GM19351 (cell line): ENCODE measurements around the gene SAFB2.

ENCODE experiments used
- ATAC-seq: cut with Tn5 transposase; IDR thresholded peaks from one replicate; pipeline ENCODE4 v1.9.1; 2021; ENCODE audit warnings: mild to moderate bottlenecking, moderate library complexity; ENCODE audit not compliant: unreplicated experiment

The SAFB2 gene

GRCh38 chr19:5622465-5623396 is at the start of gene SAFB2, which contains the start of gene SAFB:
TSS of gene SAFB2 (minus strand) at chr19:5622776. CDS start at chr19:5622715, 61 bp downstream.
TSS of gene SAFB (plus strand) at chr19:5623083. CDS start at chr19:5623206, 123 bp downstream.
- ATAC-seq: peak; percentile 84

- ATAC-seq: no peak
These were observed 49.0 kb upstream of the SAFB2 start for GRCh38 chr19:5671600-5671999.

DNA sequence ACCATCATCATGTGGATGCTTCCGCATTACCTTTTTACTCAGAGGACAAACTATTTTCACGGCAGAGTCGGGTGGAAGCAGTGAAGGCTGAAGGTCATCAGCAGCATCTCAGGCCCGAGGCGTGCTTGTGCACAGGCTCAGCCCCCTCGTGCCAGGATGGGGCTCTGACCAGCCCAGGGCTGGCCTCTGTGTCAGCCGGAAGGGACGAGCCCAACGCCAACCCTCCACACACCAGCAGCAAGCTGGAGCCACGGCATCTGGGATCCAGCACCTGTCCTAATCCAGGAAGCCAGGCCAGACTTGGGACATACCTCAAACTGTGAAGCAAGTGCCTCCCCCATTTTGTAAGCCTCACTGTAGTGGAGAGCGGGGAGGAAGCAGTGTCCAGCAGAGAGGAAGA is 46.6 kb upstream of the SAFB2 start:
- no peak for ATAC-seq

GRCh38 chr19:5667751-5668271 is 45.2 kb upstream of the SAFB2 start:
- ATAC-seq: no peak

DNA sequence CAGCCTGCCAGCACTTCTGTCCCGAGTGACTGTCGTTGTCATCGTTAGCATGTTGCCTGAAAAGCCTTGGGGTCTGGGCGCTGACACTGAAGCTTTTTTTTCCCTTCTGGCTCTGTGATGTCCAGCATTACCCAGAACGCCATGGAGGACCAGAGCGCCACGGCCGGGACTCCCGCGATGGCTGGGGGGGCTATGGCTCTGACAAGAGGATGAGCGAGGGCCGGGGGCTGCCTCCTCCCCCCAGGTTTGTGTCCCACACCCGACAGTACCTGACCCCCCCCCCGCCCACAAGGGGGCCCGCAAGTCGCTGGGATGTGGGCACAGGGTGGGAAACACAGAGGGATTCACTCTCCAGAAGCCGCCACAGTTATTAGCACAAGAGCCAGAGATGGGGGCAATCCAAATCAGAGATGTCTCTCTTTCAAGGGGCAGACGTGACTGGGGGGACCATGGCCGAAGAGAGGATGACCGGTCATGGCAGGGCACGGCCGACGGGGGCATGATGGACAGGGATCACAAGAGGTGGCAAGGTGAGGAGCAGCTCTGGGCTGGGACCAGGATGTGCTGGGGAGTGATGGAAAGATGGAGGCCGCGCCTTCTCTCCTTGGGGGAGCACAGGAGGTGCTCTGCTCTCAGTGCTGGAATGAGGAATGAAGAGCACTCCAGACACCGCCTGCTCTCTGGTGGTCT is 44.5 kb upstream of the SAFB2 start:
- no peak for ATAC-seq

DNA sequence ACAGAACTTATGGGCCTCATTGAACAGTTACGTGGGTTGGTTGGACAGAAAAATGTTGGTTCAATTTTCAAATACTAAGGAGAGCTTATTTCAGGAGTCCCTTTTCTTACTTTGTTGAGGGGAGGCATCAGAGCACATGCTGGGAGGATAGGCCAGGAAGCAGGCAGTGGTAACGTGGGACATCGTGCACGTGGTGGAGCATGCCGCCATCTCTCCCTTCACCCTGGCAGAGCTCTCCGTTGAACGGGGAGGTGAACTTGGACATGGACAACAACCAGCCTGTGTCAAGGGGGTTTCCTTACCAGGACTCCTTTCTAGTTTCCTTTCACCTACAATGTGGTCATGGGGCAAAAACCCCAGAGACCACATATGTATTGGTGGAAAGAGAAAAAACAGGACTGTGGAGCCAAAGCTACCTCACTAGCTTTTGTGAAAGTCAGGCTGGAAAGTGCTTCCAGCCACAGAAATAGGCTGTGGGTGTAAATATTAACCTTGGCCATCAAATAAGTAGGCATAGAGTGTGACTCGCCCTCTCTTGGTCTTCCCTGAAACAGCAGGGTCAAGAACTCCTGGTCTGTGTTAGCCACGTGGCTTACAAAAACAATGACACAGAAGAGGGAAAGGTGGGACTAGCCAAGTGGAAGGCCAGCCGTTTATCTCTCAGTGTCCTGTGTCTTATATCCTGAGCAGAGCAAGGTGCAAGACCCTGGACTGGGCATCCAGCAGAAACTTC is 43.4 kb upstream of the SAFB2 start:
- ATAC-seq: no peak

GRCh38 chr19:5664515-5664914 is 41.9 kb upstream of the SAFB2 start:
- no peak for ATAC-seq

DNA sequence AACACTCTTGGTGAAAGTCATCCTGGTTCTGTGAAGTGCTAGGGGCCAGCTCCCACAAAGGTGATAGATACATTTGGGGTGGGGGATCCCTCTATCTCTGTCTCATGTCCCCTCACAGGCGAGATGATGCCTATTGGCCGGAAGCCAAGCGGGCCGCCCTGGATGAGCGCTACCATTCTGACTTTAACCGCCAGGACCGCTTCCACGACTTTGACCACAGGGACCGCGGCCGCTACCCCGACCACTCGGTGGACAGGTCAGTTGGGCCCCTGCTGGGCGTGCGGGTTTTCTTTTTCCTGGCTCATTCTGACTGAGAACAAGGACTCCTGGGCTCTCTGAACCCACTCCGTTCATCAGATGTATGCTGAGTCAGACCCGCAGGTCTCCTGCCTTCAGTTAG is 41.3 kb upstream of the SAFB2 start:
- ATAC-seq: no peak

- no peak for ATAC-seq
These were observed 38.9 kb upstream of the SAFB2 start for GRCh38 chr19:5661483-5661882.

DNA sequence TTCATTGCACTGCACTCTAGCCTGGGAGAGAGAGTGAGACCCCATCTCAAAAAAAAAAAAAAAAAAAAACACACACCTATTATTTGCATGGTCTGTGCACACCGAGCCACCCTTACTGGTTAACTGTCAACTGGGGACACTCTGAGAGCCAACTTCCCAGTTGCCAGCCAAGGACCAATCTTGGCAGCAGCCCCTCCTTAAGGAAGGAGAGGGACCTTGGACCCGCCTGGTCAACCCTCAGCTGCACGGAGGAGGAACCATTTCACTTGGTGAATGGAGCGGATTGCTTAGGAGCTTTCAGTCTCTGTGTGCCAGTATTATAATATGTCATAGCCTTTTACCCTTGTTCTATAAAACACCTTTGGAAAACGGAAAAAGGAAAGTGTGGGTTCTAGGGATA is 32.8 kb upstream of the SAFB2 start:
- ATAC-seq: no peak

- no peak for ATAC-seq
These were observed 32.4 kb upstream of the SAFB2 start for GRCh38 chr19:5654931-5655330.

DNA sequence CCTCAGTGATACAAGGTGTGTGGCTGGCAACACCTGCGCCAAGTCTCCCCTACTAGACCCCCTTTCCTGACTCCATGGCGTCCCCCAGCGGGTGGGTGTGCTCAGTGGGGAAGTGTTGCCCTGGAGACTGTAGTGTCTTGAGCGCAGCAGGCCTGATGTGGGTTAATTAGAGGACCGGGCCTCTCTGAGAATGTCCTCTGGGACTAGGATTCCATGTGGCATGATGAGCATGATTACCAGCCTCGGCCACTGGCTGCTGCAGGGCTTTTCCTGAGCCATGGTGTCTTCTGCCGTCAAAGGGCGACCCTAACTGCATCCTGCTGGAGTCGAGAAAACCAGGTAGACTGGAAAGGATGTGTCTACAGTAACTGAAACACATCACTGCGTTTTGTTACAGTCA is 29.7 kb upstream of the SAFB2 start:
- ATAC-seq: no peak

GRCh38 chr19:5651361-5651760 is 28.8 kb upstream of the SAFB2 start:
- ATAC-seq: no peak

DNA sequence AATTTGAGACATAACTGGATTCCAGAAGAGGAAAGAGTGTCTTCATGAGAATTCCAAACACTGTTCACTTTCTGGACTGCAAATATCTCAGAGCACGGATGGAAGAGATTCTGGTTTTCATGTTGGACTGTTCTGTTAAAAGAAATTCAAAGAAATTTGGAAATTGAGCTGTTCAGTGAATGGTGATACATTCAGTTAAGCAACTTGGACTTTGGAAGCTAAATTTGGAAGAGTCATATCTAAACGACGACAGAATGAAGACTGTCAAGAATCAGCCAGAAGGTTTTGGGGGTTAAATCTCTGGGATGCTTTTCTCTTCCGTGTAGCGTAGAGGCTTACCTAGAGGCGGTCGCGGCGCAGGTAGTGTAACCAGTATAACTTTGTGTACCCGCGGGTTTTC is 25.9 kb upstream of the SAFB2 start:
- no peak for ATAC-seq

DNA sequence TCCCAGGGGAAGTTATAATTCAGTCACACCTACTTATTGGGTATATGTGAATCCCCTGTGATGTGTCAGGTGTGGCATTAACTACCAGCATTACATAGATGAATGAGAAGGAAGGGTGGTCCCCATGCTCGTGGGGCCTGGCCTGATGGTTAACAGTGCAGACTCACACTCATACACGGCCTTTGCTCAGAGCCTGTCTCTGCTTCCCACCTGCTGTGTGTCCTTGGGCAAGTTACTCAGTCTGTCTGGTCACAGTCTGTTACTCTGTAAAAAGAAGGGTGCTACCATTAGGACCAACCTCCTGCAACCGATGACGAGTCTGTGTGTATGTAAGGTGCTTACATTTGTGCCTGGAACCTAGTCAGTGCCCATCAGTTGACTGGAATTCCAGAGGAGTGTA is 24.1 kb upstream of the SAFB2 start:
- no peak for ATAC-seq

GRCh38 chr19:5645409-5645808 is 22.8 kb upstream of the SAFB2 start:
- no peak for ATAC-seq

- ATAC-seq: no peak
These were observed 21.5 kb upstream of the SAFB2 start for GRCh38 chr19:5644037-5644436.

GRCh38 chr19:5643060-5643459 is 20.5 kb upstream of the SAFB2 start:
- ATAC-seq: no peak

GRCh38 chr19:5642204-5642603 is 19.6 kb upstream of the SAFB2 start:
- no peak for ATAC-seq

DNA sequence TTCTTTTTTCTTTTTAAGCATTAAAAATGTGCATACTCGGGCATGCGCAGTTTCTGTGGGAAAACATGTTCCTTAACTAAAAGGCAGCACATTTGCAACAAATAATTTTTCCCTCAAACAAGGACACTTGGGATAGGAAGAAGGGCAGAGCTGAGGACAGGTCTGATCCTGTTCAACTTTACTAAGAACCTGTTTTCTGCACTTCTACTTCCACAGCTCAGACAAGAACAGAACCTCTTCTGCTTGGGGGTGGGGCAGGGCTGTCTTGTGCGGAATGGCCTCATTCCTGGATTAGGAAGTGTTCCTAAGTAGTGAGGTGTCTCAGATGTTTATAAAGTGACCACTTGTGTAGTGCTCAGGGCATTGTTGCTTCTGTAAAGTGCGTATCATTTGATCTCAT is 18.6 kb upstream of the SAFB2 start:
- no peak for ATAC-seq

DNA sequence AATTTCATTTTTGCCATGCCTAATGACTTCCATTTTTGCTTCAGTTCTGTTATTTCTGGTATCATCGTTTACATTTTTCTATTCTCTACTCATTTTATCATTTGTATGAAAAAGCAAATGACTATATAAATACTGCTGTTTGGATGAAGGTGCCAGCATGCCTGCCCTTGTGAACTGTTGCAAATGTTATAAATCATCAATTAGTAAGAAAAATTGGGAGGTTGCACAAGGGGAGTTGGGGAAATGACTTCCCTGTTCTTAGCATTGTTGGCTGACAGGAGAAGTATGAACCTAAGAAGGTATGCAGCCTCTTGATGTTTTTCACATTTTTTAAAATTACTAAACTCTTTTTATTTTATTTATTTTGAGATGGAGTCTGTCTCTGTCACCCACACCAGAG is 15.4 kb upstream of the SAFB2 start:
- no peak for ATAC-seq
